OCI-M1 (cell line): ENCODE measurements around the gene APLF.
"Not testable (repeated sequence)": the region's sequence is repeated elsewhere in the genome, so short reads cannot be mapped to it uniquely, and the experiment has no call there.

Experiments
- DNase-seq: peaks from one replicate; lab custom pipeline; 2025; lab: John Stamatoyannopoulos, UW

Gene APLF

GRCh38 chr2:68441179-68441993 is 26.0 kb upstream of the APLF start:
- DNase-seq = peak; percentile 95

- DNase-seq = no peak
These were observed 25.4 kb upstream of the APLF start for GRCh38 chr2:68441994-68442322.

- DNase-seq = not testable (repeated sequence)
These were observed 21.0 kb upstream of the APLF start for GRCh38 chr2:68446425-68446824.

GRCh38 chr2:68447118-68447517 is 20.3 kb upstream of the APLF start:
- DNase-seq = no peak

GRCh38 chr2:68448671-68449653 is 18.4 kb upstream of the APLF start:
- no peak for DNase-seq

GRCh38 chr2:68452158-68452900 is 15.1 kb upstream of the APLF start:
- no peak for DNase-seq

GRCh38 chr2:68453761-68454360 is 13.5 kb upstream of the APLF start:
- DNase-seq = peak; percentile 39

- DNase-seq = no peak
These were observed 12.7 kb upstream of the APLF start for GRCh38 chr2:68454719-68455118.

- DNase-seq = no peak
These were observed 11.2 kb upstream of the APLF start for GRCh38 chr2:68456198-68456597.

GRCh38 chr2:68458981-68459380 is 8.4 kb upstream of the APLF start:
- DNase-seq = no peak

GRCh38 chr2:68463287-68463877 is 4.0 kb upstream of the APLF start:
- DNase-seq = peak; percentile 79

GRCh38 chr2:68464651-68465050 is 2.7 kb upstream of the APLF start:
- DNase-seq = no peak

- no peak for DNase-seq
These were observed 2.1 kb upstream of the APLF start for GRCh38 chr2:68465081-68465916.

GRCh38 chr2:68466361-68466777 is 1.0 kb upstream of the APLF start:
- DNase-seq = peak; percentile 60

GRCh38 chr2:68466778-68467076 is 658 bp upstream of the APLF start:
- no peak for DNase-seq

- DNase-seq = no peak
These were observed 1.4 kb downstream of the APLF start for GRCh38 chr2:68468801-68469200.

- no peak for DNase-seq
These were observed 2.5 kb downstream of the APLF start for GRCh38 chr2:68469935-68470334.

GRCh38 chr2:68471385-68471784 is 4.0 kb downstream of the APLF start:
- no peak for DNase-seq

- DNase-seq = no peak
These were observed 5.5 kb downstream of the APLF start for GRCh38 chr2:68472796-68473414.

- DNase-seq = no peak
These were observed 7.7 kb downstream of the APLF start for GRCh38 chr2:68475110-68475509.
